BLaER1 treated with 17β-estradiol and CSF1 and Interleukin-3, amounts not matched to agents 10 nM and 100 nM (cell line): Measurements from ENCODE around the gene LMO2.

Experiments used
- H3K27ac ChIP-seq, 11 experiments: shearing (Covaris generic); formaldehyde crosslinking; 2 replicates each; pipeline ENCODE4 v1.8.1; 2022
- H3K27me3 ChIP-seq, 11 experiments: shearing (Covaris generic); formaldehyde crosslinking; 2 replicates each; pipeline ENCODE4 v1.8.1; 2022
- H3K36me3 ChIP-seq, 11 experiments: shearing (Covaris generic); formaldehyde crosslinking; 2 replicates each; pipeline ENCODE4 v1.8.1; 2022
- H3K4me1 ChIP-seq, 10 experiments: shearing (Covaris generic); formaldehyde crosslinking; 2 replicates each; pipeline ENCODE4 v1.8.1; 2022
- H3K4me2 ChIP-seq, 11 experiments: shearing (Covaris generic); formaldehyde crosslinking; 2 replicates each; pipeline ENCODE4 v1.8.1; 2022
- H3K4me3 ChIP-seq, 10 experiments: shearing (Covaris generic); formaldehyde crosslinking; 2 replicates each; pipeline ENCODE4 v1.8.1; 2022
- H3K9ac ChIP-seq, 11 experiments: shearing (Covaris generic); formaldehyde crosslinking; 2 replicates each; pipeline ENCODE4 v1.8.1; 2022
- H3K9me3 ChIP-seq, 11 experiments: shearing (Covaris generic); formaldehyde crosslinking; replicated peaks in 1 of 11; 2 replicates each; pipeline ENCODE4 v1.8.1; 2022
- H4K20me1 ChIP-seq, 11 experiments: shearing (Covaris generic); formaldehyde crosslinking; 2 replicates each; pipeline ENCODE4 v1.8.1; 2022
- Cebpa-rat ChIP-seq, 11 experiments: shearing (Covaris generic); IDR thresholded peaks; 2 replicates each; pipeline ENCODE4 v1.8.1; 2022

The LMO2 gene

GRCh38 chr11:33884035-33884434 is 7.8 kb downstream of the LMO2 start:
- H3K27me3 ChIP-seq, result peaks cover 0 to 31% (median 28%) of the 10 kb centered on the region in 11 experiments; a peak in 16 of 22 replicates
- no peak overlapping the region for H3K4me3 ChIP-seq
- peaks cover 0 to 23% (median 0%) of the 10 kb centered on the region in 11 experiments; a peak in 3 of 22 replicates for H3K9me3 ChIP-seq
- TF ChIP-seq Cebpa-rat (IDR thresholded peaks at IDR 0.05), result no peak
- no peak overlapping the region for H3K9ac ChIP-seq
- peak overlapping the region in 5 of 11 experiments; percentile 84 to 98 (median 95); a peak in 10 of 22 replicates for H3K4me2 ChIP-seq
- peaks cover 0 to 96% (median 30%) of the 10 kb centered on the region in 11 experiments; a peak in 14 of 22 replicates for H3K36me3 ChIP-seq
- peaks cover 19 to 97% (median 72%) of the 10 kb centered on the region in 10 experiments for H3K4me1 ChIP-seq
- H3K27ac ChIP-seq, result no peak overlapping the region; a peak in 2 of 22 replicates
- peaks cover 0 to 98% (median 0%) of the 10 kb centered on the region in 11 experiments; a peak in 11 of 22 replicates for H4K20me1 ChIP-seq

- Histone ChIP-seq H3K4me3 (peak overlapping the region in 3 of 10 experiments; percentile 4 to 22 (median 7); a peak in 3 of 20 replicates), H3K4me2 (peak overlapping the region; percentile 44 to 98 (median 71)), H3K27ac (peak overlapping the region in 5 of 11 experiments; percentile 0 to 29 (median 8); a peak in 5 of 22 replicates), H3K9ac (peak overlapping the region in 5 of 11 experiments; percentile 2 to 40 (median 28); a peak in 6 of 22 replicates), H3K27me3 (peaks cover 0 to 32% (median 28%) of the 10 kb centered on the region in 11 experiments; a peak in 17 of 22 replicates), H3K4me1 (peaks cover 19 to 97% (median 52%) of the 10 kb centered on the region in 10 experiments), H3K36me3 (peaks cover 0 to 96% (median 38%) of the 10 kb centered on the region in 11 experiments; a peak in 14 of 22 replicates), H4K20me1 (peaks cover 0 to 98% (median 0%) of the 10 kb centered on the region in 11 experiments; a peak in 11 of 22 replicates), H3K9me3 (peaks cover 0 to 14% (median 0%) of the 10 kb centered on the region in 11 experiments; a peak in 2 of 22 replicates)
- no peak for TF ChIP-seq Cebpa-rat (IDR thresholded peaks at IDR 0.05)
These were observed 10.0 kb downstream of the LMO2 start for GRCh38 chr11:33881651-33882503.

GRCh38 chr11:33880979-33881378 is 10.9 kb downstream of the LMO2 start:
- peaks cover 0 to 98% (median 0%) of the 10 kb centered on the region in 11 experiments; a peak in 11 of 22 replicates for H4K20me1 ChIP-seq
- H3K4me1 ChIP-seq, result peaks cover 19 to 97% (median 46%) of the 10 kb centered on the region in 10 experiments
- H3K27me3 ChIP-seq, result peaks cover 0 to 41% (median 29%) of the 10 kb centered on the region in 11 experiments; a peak in 17 of 22 replicates
- peaks cover 0 to 96% (median 47%) of the 10 kb centered on the region in 11 experiments; a peak in 14 of 22 replicates for H3K36me3 ChIP-seq
- H3K4me2 ChIP-seq, result peak overlapping the region; percentile 44 to 98 (median 71); a peak in 21 of 22 replicates
- no peak overlapping the region for H3K27ac ChIP-seq
- H3K9me3 ChIP-seq, result peaks cover 0 to 14% (median 0%) of the 10 kb centered on the region in 11 experiments; a peak in 2 of 22 replicates
- no peak overlapping the region; a peak in 1 of 22 replicates for H3K9ac ChIP-seq
- H3K4me3 ChIP-seq, result 0 out of 20 replicates have a peak overlapping the region, but pooled peaks of 2 of the 10 experiments have one; percentile 1 to 9
- TF ChIP-seq Cebpa-rat (IDR thresholded peaks at IDR 0.05), result no peak

- H3K9me3 ChIP-seq, result peaks cover 0 to 8% (median 0%) of the 10 kb centered on the region in 11 experiments; a peak in 2 of 22 replicates
- TF ChIP-seq Cebpa-rat (IDR thresholded peaks at IDR 0.05), result no peak
- peak overlapping the region in 3 of 11 experiments; percentile 54 to 95 (median 93); a peak in 5 of 22 replicates for H3K4me2 ChIP-seq
- H4K20me1 ChIP-seq, result peaks cover 0 to 98% (median 0%) of the 10 kb centered on the region in 11 experiments; a peak in 12 of 22 replicates
- peaks cover 0 to 96% (median 52%) of the 10 kb centered on the region in 11 experiments; a peak in 14 of 22 replicates for H3K36me3 ChIP-seq
- peaks cover 19 to 97% (median 46%) of the 10 kb centered on the region in 10 experiments for H3K4me1 ChIP-seq
- H3K9ac ChIP-seq, result no peak overlapping the region
- no peak overlapping the region for H3K4me3 ChIP-seq
- H3K27ac ChIP-seq, result no peak overlapping the region
- peaks cover 0 to 57% (median 45%) of the 10 kb centered on the region in 11 experiments; a peak in 17 of 22 replicates for H3K27me3 ChIP-seq
These were observed 12.5 kb downstream of the LMO2 start for GRCh38 chr11:33879375-33879774.

- Histone ChIP-seq H3K4me2 (peak overlapping the region in 5 of 11 experiments; percentile 2 to 95 (median 93); a peak in 8 of 22 replicates), H3K27ac (no peak overlapping the region; a peak in 1 of 22 replicates), H3K4me1 (peaks cover 25 to 97% (median 54%) of the 10 kb centered on the region in 10 experiments)
These were observed 14.8 kb downstream of the LMO2 start for GRCh38 chr11:33877038-33877437.

GRCh38 chr11:33875621-33876294 is 16.1 kb downstream of the LMO2 start:
- TF ChIP-seq Cebpa-rat (IDR thresholded peaks at IDR 0.05), result no peak
- Histone ChIP-seq H4K20me1 (peaks cover 0 to 85% (median 0%) of the 10 kb centered on the region in 11 experiments; a peak in 11 of 22 replicates), H3K9me3 (peaks cover 0 to 3% (median 0%) of the 10 kb centered on the region in 11 experiments; a peak in 1 of 22 replicates), H3K4me1 (peaks cover 25 to 95% (median 54%) of the 10 kb centered on the region in 10 experiments), H3K36me3 (peaks cover 0 to 82% (median 38%) of the 10 kb centered on the region in 11 experiments; a peak in 14 of 22 replicates), H3K4me3 (no peak overlapping the region), H3K9ac (peak overlapping the region in 3 of 11 experiments; percentile 15 to 34 (median 28); a peak in 4 of 22 replicates), H3K27ac (peak overlapping the region in 1 of 11 experiments; percentile 96; a peak in 1 of 22 replicates), H3K27me3 (peaks cover 0 to 43% (median 39%) of the 10 kb centered on the region in 11 experiments; a peak in 17 of 22 replicates), H3K4me2 (peak overlapping the region in 6 of 11 experiments; percentile 89 to 98 (median 94); a peak in 11 of 22 replicates)

More at GRCh38 chr11:33877038-33877437, 14.8 kb downstream of the LMO2 start:
- peaks cover 0 to 95% (median 0%) of the 10 kb centered on the region in 11 experiments; a peak in 12 of 22 replicates for H4K20me1 ChIP-seq
- no peak overlapping the region for H3K4me3 ChIP-seq
- H3K27me3 ChIP-seq, result peaks cover 0 to 54% (median 52%) of the 10 kb centered on the region in 11 experiments; a peak in 17 of 22 replicates
- peaks cover 0 to 95% (median 51%) of the 10 kb centered on the region in 11 experiments; a peak in 14 of 22 replicates for H3K36me3 ChIP-seq
- H3K9ac ChIP-seq, result no peak overlapping the region
- TF ChIP-seq Cebpa-rat (IDR thresholded peaks at IDR 0.05), result no peak
- H3K9me3 ChIP-seq, result peaks cover 0 to 8% (median 0%) of the 10 kb centered on the region in 11 experiments; a peak in 2 of 22 replicates

GRCh38 chr11:33874910-33875490 is 16.9 kb downstream of the LMO2 start:
- no peak for TF ChIP-seq Cebpa-rat (IDR thresholded peaks at IDR 0.05)
- Histone ChIP-seq H3K27me3 (peaks cover 0 to 43% (median 36%) of the 10 kb centered on the region in 11 experiments; a peak in 17 of 22 replicates), H3K36me3 (peaks cover 0 to 76% (median 34%) of the 10 kb centered on the region in 11 experiments; a peak in 13 of 22 replicates), H3K9ac (peak overlapping the region in 4 of 11 experiments; percentile 21 to 99 (median 36); a peak in 5 of 22 replicates), H3K27ac (peak overlapping the region in 4 of 11 experiments; percentile 25 to 96 (median 47); a peak in 5 of 22 replicates), H3K9me3 (no peaks in the 10 kb centered on the region), H4K20me1 (peaks cover 0 to 81% (median 0%) of the 10 kb centered on the region in 11 experiments; a peak in 11 of 22 replicates), H3K4me3 (peak overlapping the region in 4 of 10 experiments; percentile 0 to 82 (median 24); a peak in 4 of 20 replicates), H3K4me2 (peak overlapping the region; percentile 0 to 98 (median 89); a peak in 16 of 22 replicates), H3K4me1 (peaks cover 28 to 90% (median 57%) of the 10 kb centered on the region in 10 experiments)
